Upper lobe of left lung (tissue), 4 donors: Measurements from ENCODE around the gene CSNK1A1.
"Not testable (repeated sequence)": the region's sequence is repeated elsewhere in the genome, so short reads cannot be mapped to it uniquely, and the experiment has no call there.

Source experiments
- EP300 ChIP-seq, 4 donors: sonication (generic); formaldehyde crosslinking; IDR thresholded peaks; one replicate each; pipeline ENCODE4 v1.5.1; 2017; ENCODE audit warnings: antibody characterized with exemption in 4 of 4, control low read depth in 2 of 4
- POLR2A ChIP-seq, 4 donors: fragments of 450-650 bp; IDR thresholded peaks; one replicate each; pipeline ENCODE4 v1.5.1; 2016 to 2017; ENCODE audit warnings: antibody characterized with exemption in 4 of 4, mild to moderate bottlenecking in 2 of 4
- POLR2AphosphoS5 ChIP-seq, 2 donors: sonication (generic); formaldehyde crosslinking; IDR thresholded peaks; one replicate each; pipeline ENCODE4 v1.5.1; 2017; ENCODE audit warnings: antibody characterized with exemption in 2 of 2

- not testable (repeated sequence) for TF ChIP-seq POLR2A, POLR2AphosphoS5, EP300 (IDR thresholded peaks at IDR 0.05)
Measured at GRCh38 chr5:149535787-149536186, 15.5 kb downstream of the CSNK1A1 start.
